T-helper 9 cell (primary cell): ENCODE results near the gene STUM.
A peak's percentile ranks its signal among the peaks of the same experiment; 100 is the strongest.
"Not testable (repeated sequence)": the region's sequence is repeated elsewhere in the genome, so short reads cannot be mapped to it uniquely, and the experiment has no call there.

Source experiments
- DNase-seq: peaks from one replicate; pipeline ENCODE4 v3.0.0-alpha.2; 2020

STUM gene

DNA sequence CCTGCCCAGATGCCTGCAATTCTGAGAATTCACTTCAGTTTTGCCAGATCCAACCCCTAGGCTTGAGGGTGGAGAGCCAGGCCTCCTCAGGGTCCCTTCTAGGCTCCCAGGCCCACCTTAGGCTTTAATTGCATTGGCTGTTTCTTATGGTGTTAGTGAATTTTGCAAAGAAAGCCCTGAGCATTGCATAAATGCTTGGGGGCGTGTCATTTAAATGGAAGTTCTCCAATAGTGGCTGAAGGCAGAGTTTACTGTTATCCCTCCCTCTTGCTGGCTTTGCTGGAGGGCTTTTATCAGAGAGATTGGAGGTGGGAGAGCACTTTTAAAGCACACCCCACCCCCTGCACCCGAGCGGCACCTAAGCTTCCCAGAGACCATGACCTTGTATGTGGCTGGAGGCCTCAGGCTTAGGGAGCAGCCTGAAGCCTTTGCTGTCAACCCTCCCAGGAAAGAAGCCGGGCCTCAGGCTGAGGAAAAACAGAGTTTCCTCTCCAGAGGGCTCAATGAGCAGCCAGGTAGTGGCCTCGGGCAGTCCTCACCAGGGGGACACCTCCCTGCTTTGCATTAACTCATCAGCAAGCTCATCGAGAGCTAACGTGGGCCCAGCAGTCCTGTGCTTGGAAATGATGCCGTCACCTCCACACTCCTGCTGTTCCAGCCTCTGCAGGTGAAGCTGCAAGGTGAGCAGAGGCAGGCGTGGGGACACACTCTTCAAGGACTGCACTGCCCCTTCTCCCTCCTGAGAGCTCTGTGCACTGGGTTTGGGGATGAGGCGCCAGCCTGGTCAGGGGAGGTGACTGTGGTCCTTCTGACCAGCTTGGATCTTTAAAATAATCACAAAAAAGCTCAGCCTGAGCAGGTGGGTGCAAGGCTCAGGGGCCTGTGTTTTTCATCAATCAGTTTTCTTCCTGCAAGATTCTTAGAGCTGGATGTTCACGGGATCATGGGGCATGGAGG lies 58.0 kb downstream of the STUM start:
- no peak for DNase-seq

DNA sequence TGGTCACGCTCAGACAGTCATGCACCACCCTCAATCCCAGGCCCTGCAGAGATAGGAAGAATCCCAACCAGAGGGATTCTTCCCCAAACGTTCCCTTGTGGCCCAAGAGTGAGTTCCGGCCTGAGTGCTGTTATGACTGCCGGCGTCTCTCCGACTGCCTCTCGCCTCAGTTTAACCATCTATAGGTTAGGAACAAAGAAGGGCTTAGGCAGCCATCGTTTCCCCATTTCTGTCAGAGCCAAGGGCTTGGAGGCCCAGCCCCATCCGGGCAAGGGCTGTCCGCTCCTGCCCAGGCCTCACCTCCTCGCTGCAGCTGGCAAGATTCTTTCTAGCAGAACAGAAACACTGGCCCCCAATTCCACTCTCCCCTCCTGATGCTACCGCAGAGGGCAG lies 58.7 kb downstream of the STUM start:
- DNase-seq: no peak

DNA sequence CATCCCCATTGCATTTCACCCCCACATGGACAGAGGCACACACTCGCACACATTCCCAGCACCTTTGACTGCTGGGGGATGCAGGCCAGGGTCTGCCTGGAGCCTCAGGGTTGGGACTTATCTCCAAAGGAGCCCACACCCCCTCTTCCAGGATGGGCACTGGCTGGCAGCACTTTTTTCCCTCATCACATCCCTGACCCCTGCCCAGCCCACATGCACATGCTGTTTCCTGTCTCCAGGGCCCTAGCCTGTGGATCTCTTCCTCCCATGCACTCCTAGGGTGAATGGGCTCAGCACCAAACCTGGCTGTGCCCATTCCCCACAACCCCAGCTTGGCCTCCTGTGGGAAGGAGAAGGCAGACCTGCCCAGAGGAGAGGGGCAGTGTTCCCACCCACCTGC lies 59.3 kb downstream of the STUM start:
- DNase-seq: no peak

DNA sequence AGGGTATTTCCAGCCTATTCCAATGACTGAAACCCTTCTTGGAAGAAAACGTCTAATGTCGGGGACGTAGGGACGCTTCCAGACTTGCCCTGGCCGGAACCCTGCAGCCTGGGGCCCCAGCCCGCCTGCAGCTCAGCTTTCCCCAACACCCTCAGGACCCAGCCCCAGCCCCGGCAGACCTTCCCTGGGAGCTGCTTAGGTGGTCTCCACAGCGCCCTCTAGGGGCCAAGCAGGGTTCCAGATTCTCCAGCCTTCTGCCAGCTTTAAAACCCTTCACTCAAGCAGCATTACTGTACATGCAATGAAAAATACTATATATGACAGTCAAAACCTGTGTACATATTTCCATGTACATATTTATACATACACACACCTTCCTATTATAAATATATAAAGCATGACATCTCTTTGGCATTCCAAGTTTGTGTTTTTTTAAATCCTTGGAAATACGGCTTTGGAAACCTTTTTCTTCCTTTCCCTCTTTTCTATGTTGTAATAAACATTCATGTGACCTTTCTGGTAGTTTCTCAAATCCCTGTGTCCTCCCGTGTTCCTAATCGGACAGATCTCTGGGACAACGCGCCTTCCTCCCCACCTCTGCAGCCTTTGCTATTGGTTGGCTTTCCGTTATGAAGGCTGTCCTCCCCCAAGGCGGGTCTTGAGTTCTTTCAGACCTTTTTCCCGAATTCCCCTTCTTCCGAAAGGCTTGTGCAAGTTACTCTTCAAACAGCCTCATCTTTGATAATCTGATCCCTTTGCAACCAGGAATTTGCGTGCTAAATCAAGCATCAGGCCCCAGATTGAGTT lies 60.3 kb downstream of the STUM start:
- DNase-seq: peak; percentile 65

DNA sequence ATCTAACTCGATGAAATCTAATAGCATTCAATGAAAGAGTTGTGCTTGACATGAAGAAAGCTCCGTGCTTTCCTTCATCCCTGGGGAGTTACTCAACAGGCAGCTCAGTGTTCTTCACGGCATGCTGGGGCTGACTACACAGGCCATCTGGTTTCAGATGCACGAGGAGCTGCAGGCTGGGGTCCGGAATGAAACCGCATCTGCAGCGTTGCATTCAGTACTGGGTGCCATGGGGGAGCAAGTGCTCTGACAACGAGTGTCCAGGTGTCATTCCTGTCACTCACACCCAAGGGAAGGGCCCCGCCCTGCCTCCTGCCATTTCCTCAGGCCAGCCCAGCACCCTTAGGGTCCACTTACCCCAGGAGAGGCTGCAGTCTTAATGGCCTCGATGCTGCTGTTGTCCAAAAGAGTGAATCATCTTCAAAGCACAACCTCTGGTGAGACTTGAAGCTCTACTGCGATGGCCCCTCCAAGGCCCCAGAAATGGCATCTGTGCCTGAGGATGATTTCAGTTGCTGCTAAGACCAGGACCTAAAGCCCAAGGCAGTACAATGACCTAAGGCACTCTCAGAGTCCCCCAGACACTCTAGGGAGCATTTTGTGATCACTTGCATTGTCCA lies 61.4 kb downstream of the STUM start:
- no peak for DNase-seq

DNA sequence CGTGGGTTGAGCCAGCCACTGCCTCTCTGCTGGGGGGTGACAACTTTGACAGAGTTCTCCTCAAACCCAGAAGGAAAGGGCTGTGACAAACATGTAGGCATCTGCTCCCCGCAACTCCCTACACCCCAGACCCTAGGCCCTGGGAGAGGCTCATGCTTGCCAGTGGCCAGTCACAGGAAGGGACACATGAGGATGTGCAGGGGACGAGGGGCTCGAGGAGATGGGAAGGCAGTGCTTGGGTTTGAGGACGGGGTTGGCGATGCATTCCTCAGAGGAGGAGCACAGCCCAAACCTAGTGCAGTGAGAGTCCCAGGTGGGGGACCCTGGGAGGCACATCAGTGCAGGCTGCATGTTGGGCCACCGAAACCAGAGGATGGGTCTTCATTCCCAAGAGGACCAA lies 62.1 kb downstream of the STUM start:
- no peak for DNase-seq

DNA sequence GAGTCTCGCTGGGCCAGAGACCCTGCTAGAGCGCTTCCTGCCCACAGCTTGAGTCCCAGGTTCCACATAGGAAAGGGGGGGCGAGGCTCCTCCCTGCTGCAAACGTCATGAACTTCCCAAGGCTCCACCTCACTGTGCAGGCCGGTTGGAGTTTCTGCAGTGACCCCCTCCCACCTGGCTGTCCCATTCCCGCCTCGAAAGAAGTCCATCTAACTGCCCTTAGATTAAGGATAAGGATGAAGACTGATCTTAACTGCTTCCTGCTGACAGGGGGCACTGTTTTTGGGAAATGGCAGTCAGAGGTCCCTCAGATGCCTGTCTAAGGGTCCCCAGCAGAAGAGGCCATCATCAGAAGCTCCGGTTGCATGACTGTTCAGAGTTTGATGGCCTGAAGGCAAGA lies 62.7 kb downstream of the STUM start:
- no peak for DNase-seq

DNA sequence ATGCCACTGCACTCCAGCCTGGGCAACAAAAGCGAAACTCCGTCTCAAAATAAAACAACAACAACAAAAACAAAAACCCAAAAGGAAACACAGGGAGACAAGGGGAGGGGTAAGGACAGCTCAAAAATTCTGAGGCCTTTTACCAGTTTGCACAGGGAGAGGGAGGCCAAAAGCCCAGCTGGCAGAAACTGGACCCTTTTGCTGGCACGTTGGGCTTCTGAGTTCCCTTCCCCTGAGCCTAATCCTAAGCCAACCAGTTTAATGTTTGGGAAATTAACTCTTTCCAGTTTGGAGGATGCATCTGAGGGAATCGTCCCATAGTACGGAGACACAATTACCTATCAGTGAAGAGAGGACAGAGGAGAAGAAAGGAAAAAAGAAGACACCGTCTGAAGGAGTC lies 63.4 kb downstream of the STUM start:
- not testable (repeated sequence) for DNase-seq

DNA sequence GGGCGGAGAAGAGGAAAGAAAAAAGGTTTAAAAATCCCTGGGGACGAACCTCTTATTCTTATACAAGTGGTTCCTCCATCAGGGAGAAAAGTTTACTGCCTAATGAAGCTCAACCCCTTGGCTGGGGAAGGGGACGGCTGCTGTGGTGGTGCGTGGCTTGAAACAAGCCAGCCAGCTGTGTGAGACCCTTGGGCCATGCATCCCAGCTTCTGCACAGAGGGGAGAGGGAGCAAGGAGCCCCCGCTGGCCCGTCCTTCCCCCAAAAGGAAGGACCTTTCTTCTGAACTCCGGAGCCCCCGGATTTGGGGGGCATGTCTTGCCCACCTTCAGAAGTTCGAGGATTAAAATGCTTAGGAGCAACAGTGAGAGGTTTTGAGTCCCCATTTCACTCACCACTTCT lies 67.3 kb downstream of the STUM start:
- no peak for DNase-seq

DNA sequence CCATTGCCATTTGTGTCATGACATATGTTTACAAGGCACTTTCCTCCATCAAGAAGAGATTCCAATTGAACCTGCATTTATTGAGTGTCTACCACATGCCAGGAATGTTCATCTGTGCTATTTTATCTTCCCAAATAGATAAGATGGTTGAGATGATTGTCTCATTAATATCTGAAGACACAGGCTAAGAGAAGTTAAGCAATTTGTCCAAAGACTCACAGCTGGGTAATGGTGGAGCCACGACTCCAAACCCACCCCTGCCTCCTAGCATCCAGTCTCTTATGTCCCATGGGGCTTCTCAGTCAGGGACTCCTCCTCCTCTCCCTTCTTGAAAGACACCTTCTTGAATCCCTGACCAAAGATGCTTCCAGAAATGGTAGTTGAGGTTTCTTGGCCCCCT lies 68.1 kb downstream of the STUM start:
- DNase-seq: no peak

DNA sequence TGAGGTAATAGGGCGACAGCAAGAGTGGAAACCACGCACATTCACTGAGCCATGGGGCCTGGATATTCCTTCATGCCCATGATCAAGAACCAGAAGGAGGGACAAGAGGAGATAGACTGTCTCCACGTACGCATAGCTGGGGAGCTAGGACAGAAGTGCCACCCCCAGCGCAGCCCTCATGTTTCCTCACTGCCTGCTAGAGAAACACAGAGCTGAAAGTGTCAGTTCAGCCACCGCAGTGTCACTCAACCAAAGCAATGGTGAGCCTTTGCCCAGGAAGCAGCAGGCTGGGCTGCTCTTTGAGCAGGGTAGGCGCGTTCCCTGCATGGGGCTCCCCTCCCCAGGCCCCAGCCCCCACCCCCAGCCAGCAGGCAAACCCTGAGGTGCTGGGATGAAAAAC lies 68.5 kb downstream of the STUM start:
- no peak for DNase-seq

DNA sequence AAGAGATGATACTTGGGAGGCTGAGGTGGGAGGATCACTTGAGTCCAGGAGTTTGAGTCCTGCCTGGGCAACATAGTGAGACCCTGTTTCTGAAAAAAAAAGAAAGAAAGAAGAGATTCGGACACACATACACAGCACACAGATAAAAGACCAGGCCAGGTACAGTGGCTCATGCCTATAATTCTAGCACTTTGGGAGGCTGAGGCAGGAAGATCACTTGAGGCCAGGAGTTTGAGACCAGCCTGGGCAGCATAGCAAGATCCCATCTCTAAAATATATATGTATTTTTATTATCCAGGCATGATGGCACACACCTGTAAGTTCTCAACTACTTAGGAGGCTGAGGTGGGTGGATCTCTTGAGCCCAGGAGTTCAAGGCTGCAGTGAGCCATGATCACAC lies 69.2 kb downstream of the STUM start:
- not testable (repeated sequence) for DNase-seq

DNA sequence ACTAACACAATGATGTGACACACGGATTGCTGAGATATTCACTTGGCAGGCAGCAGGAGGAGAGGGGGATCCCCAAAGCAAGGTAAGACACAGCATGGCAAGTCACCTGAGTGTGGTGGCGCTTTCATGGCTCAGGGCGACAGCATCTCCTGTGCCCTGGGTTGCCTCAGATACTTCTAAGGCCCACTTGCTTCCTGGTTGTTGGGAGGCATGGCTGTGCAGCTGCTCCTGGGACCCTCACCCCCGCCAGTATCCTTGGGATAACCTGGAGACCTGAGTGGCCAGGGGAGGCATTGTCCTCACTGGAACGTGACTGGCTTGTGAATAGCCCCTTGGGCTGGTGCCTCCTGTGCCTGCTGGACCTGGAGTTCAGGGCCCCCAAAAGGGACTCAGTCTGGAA lies 69.8 kb downstream of the STUM start:
- DNase-seq: no peak

DNA sequence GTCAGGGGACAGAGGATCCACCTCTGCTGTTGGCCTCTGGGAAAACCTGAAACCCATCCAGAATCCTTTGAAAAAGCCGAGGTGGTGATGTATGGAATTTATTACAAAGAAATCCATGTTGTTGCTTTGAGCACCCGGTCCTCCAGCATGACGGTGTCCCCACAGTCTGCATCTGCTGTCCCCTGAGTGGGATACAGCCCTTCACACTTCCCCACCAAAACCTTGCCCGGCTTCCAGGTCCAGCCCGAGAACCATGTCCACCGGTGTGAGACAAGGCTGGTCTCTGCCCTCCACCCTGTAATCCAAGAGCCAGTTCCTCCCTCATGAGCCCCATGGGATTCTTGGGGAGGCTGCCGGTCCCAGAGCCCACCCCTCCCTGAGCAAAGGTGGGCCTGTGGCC lies 70.5 kb downstream of the STUM start:
- no peak for DNase-seq

DNA sequence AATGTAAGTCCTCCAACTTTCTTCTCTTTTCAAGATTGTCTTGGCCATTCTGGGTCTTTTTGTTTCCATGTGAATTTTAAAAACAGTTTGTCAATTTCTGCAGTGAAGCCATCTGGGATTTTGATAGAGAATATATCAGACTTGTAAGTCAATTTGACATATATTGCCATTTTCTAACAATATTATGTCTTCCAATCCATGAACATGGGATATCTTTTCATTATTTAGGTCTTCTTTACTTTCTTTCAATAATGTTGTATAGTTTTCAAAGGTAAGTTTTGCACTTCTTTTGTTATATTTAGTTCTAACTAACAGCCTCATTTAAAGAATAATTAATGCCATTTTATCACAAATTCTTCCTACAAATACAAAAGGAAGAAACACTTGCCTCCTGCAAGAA lies 73.4 kb downstream of the STUM start:
- DNase-seq: no peak

DNA sequence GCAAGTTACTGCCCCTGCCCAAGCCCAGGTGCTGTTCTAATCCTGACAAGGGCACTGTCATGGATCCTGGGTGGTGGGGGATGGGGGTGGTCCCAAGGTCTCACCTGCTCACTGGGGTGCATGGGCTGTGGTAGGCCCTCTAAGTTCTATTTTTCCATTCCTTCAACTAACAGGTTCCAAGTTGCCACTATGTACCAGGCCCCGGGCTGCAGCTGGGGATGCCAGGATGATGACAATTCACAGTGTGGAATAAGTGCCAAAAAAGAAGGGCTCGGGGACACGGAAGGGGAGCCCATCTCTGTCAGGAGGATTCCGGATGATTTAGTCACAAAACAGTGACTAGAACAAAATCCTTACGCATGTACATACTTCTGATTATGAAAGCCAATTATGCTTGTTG lies 76.0 kb downstream of the STUM start:
- no peak for DNase-seq

DNA sequence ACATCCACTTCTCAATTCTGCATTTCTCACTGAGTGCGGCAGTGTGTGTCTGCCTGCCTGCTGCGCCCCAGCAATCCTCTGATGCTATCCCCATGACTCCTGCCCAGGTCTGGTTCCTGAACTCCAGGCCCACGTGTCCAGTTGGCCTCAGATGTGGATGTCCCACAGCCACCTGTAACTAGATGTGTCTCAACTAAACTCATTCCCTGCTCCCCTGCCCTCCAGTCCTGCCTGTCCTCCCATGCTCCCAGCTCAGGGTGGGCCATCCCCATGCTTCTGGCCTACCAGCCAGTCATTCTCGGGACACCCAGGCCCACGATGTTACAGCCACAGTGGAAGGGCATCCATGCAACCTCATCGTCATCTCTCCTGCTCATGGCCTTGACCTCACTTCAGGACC lies 76.8 kb downstream of the STUM start:
- DNase-seq: no peak

DNA sequence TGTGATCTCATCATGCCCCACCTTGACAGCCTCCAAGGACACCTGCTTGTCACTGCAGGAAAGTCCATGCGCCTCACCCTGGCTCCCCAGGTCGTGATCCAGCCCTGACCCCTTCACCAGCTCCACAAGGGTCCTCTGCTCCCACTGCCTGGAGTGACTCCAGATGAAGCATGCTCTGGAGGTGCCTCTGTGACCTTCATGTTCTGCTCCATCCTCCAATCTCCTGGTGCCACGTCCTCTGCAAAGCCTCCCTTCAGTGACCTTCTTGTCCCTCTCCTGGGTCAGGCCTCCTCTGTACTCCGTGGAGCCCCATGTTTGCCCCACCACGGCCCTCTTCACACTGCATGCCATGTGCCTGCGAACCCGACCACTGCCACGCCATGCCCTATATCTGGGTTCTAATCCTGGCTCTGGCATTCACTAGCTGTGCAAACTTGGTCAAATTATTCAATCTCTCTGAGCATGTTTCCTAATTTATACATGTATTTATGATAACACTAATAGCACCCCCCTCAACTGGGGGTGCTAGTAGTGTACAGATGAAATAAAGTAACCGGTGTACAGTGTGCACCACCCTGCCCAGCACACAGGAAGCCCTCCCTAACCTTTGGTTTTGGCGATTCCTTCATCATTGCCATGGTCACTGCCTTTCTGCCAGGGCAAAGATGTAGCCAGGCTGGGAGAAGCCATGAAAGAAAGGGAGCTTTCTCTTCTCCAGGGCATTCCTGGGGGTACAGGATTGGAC lies 77.4 kb downstream of the STUM start:
- no peak for DNase-seq

DNA sequence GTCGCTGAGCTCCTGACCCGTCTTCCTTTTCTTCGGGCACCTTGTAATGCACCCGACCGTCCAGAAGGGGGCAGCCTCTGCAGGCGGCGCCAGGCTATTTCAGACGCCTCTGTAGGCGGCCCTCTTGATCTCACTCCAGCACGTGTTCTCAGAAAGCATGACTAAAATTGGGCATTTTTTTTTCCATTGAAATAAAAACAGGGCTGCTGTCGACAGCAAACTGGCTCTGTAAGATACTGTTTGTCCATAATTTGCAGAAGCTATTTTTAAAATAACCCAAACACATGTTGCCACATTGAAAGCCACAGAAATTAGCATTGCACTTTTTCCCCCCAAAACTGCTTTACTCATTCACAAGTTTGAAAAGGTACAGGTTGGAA lies 78.0 kb downstream of the STUM start:
- peak; percentile 67 for DNase-seq

DNA sequence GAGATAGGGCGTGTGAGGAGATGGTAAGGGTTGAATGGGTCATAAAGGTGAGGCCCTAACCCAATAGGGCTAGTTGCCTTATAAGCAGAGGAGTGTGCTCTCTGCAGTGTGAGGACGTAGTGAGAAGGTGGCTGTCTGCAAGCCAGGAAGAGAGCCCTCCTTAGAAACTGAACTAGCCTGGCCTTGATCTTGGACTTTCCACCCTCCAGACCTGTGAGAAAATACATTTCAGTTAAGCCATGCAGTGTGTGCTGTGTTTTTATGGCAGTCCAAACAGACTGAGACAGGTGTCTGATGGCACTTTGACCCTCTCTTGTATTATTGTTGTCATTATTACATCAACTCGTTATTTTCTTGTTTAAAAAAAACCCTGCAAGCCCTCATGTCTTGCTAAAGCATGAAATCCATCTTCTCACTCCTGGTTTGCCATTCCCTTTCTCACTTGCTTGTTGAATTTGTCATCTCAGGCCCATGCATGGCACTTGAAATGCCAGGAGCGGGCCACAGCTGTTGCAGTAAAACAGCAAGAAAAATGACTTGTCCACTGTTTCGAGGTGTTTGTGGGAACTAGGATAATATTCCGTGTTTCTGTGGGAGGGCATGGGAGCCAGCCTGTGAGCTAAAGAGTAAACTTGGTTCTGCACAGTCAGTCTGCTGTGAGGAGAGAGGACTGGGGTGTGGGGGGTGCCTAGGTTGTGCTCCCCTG lies 78.6 kb downstream of the STUM start:
- no peak for DNase-seq

DNA sequence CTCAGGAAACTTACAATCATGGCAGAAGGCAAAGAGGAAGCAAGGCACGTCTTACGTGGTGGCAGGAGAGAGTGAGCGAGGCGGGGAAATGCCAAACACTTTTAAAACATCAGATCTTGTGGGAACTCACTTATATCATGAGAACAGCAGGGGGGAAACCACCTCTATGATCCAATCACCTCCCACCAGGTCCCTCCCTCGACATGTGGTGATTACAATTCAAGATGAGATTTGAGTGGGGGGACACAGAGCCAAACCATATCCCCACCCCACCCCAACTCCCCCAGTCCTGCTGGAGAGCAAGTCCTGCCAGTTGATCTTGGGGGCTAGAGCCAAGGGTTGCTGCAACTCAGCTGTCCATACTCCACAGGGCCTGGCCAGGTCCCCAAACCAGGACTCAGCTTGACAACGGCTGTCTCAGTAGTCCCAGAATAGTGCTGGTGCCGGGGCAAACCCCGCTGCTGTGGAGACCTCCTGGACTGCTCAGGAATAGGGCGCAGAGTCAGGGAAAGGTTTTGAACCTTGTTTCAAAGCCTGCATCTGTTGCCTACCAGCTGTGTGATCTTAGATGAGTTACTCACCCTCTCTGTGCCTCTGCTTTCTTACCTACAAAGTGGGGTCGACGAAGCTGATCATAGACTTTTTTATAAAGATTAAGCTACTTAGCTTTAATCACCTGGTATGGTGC lies 79.5 kb downstream of the STUM start:
- DNase-seq: no peak
